Right ventricle myocardium superior (tissue), 1 donor: ENCODE results near the gene CD300C. TPM values are rescaled to one million over a fixed set of nuclear protein-coding genes. Genes with fewer than 3 reads are reported as not detected.
"Not testable (repeated sequence)": the region's sequence is repeated elsewhere in the genome, so short reads cannot be mapped to it uniquely, and the experiment has no call there.

Experiments
- ATAC-seq: fragments of 200-7000 bp; cut with Tn5 transposase; one replicate; pipeline ENCODE4 v1.9.1; 2020; ENCODE audit warnings: mild to moderate bottlenecking; ENCODE audit not compliant: poor library complexity
- DNase-seq: peaks from one replicate; pipeline ENCODE4 v3.0.0-alpha.2; 2020
- intact Hi-C: fragments of 100-400 bp; cut with DNase I; formaldehyde crosslinking; loops from one replicate; pipeline ENCODE4 v1.11.2; 2022
- long read RNA-seq: library from polyadenylated mRNA; unstranded; transcript quantifications from one replicate; pipeline ENCODE4 v2.0.0, GENCODE V29; 2021
- total RNA-seq: library from RNA; stranded (reverse); fragmentation: NEBNext Ultra II Directional; extraction: Animal tissue kit (Norgen Biotek cat#: 25700); gene quantifications from one replicate; pipeline ENCODE4 v1.2.1, GENCODE V29; 2021
- donor health status: DM: no; HTN: yes; CAD: no; lungs with severe emphysema.

Gene CD300C
- 1.00 TPM for total RNA-seq
- long read RNA-seq, partial matches to known transcripts = 0 of 3 reads
- long read RNA-seq, other reads (novel, unspliced or antisense) = 0 of 3 reads

- DNase-seq (peak; percentile 55), ATAC-seq (peak; percentile 67)
- intact Hi-C loops = no loop called here
Observed at GRCh38 chr17:74545843-74546230, at the start of gene CD300C. CD300C (minus strand) TSS chr17:74546115; CDS start chr17:74545782, 333 bp downstream.

GRCh38 chr17:74595037-74595750, 49.3 kb upstream of the CD300C start:
- ATAC-seq (no peak), DNase-seq (no peak)
- intact Hi-C loops = no loop called here

- intact Hi-C loops = no loop called here
Observed at GRCh38 chr17:74592087-74592990, 46.4 kb upstream of the CD300C start, which contains the start of gene CD300LD. CD300LD (minus strand) TSS chr17:74592283; CDS start chr17:74592202, 81 bp downstream.

GRCh38 chr17:74591503-74591902, 45.6 kb upstream of the CD300C start:
- DNase-seq (no peak), ATAC-seq (no peak)
- intact Hi-C loops = no loop called here

More at GRCh38 chr17:74592087-74592990, 46.4 kb upstream of the CD300C start, which contains the start of gene CD300LD:
- DNase-seq (no peak), ATAC-seq (no peak)

GRCh38 chr17:74585711-74586110, 39.8 kb upstream of the CD300C start:
- ATAC-seq (no peak), DNase-seq (no peak)
- intact Hi-C loops = no loop called here

- intact Hi-C loops = no loop called here
- DNase-seq (no peak), ATAC-seq (no peak)
Observed at GRCh38 chr17:74584292-74585060, 38.6 kb upstream of the CD300C start.

- ATAC-seq (no peak), DNase-seq (no peak)
- intact Hi-C loops = no loop called here
Observed at GRCh38 chr17:74582633-74583032, 36.7 kb upstream of the CD300C start.

- intact Hi-C loops = no loop called here
- no peak for ATAC-seq
- no peak for DNase-seq
Observed at GRCh38 chr17:74579900-74580299, 34.0 kb upstream of the CD300C start.

- DNase-seq (no peak), ATAC-seq (no peak)
- intact Hi-C loops = no loop called here
Observed at GRCh38 chr17:74578979-74579378, 33.1 kb upstream of the CD300C start.

GRCh38 chr17:74574489-74575142, 28.7 kb upstream of the CD300C start:
- intact Hi-C loops = no loop called here
- no peak for ATAC-seq
- DNase-seq = no peak

- DNase-seq, ATAC-seq, intact Hi-C loops: not testable (repeated sequence)
Observed at GRCh38 chr17:74573635-74574034, 27.7 kb upstream of the CD300C start.

- DNase-seq (no peak), ATAC-seq (no peak)
- intact Hi-C loops = no loop called here
Observed at GRCh38 chr17:74573169-74573568, 27.3 kb upstream of the CD300C start.

- ATAC-seq = no peak
- intact Hi-C loops = no loop called here
- DNase-seq = no peak
Observed at GRCh38 chr17:74571621-74572270, 25.8 kb upstream of the CD300C start.

GRCh38 chr17:74569020-74570003, 23.4 kb upstream of the CD300C start:
- intact Hi-C loops = no loop called here
- peak; percentile 76 for DNase-seq
- peak; percentile 67 for ATAC-seq

GRCh38 chr17:74568106-74568873, 22.4 kb upstream of the CD300C start:
- ATAC-seq (no peak), DNase-seq (no peak)
- intact Hi-C loops = no loop called here

GRCh38 chr17:74567397-74567796, 21.5 kb upstream of the CD300C start, which contains the start of gene CD300H:
CD300H (minus strand) TSS chr17:74567509.
- intact Hi-C loops = no loop called here
- DNase-seq (peak; percentile 58), ATAC-seq (peak; percentile 61)
